AG09319 (cell line): ENCODE results near the gene NAB2.
"Not testable (repeated sequence)": the region's sequence is repeated elsewhere in the genome, so short reads cannot be mapped to it uniquely, and the experiment has no call there.

Experiments
- DNase-seq: peaks from one replicate; pipeline ENCODE4 v3.0.0-alpha.2; 2010; ENCODE audit warnings: low read depth; ENCODE audit errors: extremely low read depth
- CTCF ChIP-seq: IDR thresholded peaks from 2 replicates; pipeline ENCODE4 v1.5.1; 2011; ENCODE audit warnings: low read depth, mild to moderate bottlenecking, inconsistent platforms, low read length, moderate library complexity

Gene NAB2

GRCh38 chr12:57051011-57051410 lies 37.9 kb upstream of the NAB2 start:
- DNase-seq = no peak
- TF ChIP-seq CTCF = no peak

- DNase-seq = not testable (repeated sequence)
These were observed 35.8 kb upstream of the NAB2 start for GRCh38 chr12:57053146-57053545.

- not testable (repeated sequence) for DNase-seq
These were observed 35.0 kb upstream of the NAB2 start for GRCh38 chr12:57053901-57054300.

- no peak for TF ChIP-seq CTCF
These were observed 33.1 kb upstream of the NAB2 start for GRCh38 chr12:57055824-57056223.

GRCh38 chr12:57057067-57057751 lies 31.7 kb upstream of the NAB2 start:
- no peak for DNase-seq
- no peak for TF ChIP-seq CTCF

More at GRCh38 chr12:57055824-57056223, 33.1 kb upstream of the NAB2 start:
- DNase-seq = no peak

GRCh38 chr12:57058454-57058853 lies 30.5 kb upstream of the NAB2 start:
- DNase-seq = no peak
- TF ChIP-seq CTCF = no peak

GRCh38 chr12:57063991-57064685 lies 24.8 kb upstream of the NAB2 start:
- TF ChIP-seq CTCF = no peak
- DNase-seq = no peak

- no peak for DNase-seq
- no peak for TF ChIP-seq CTCF
These were observed 22.7 kb upstream of the NAB2 start for GRCh38 chr12:57066245-57066644.
